NCI-H82 (cell line): ENCODE data around the gene PRDM15.

Experiments
- DNase-seq: peaks from one replicate; lab custom pipeline; 2025; lab: John Stamatoyannopoulos, UW

PRDM15 gene

DNA sequence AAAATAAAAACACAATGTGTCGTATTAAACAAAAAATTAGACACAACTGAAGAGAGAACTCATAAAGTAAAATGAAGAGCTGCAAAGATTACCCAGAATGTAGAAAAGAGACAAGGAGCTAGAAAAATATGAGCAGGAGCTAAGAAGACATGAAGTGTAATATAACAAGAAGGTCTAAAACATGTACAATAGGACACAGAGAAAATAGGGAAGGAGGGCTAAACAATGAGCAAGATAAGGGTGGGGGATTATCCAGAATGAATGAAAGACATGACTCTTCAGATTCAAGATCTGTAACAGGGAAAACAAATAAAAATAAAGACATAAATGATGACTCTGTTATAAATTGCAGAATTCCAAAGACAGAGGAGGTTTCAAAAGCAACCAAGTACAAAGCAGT, 38.3 kb downstream of the PRDM15 start:
- DNase-seq = no peak

DNA sequence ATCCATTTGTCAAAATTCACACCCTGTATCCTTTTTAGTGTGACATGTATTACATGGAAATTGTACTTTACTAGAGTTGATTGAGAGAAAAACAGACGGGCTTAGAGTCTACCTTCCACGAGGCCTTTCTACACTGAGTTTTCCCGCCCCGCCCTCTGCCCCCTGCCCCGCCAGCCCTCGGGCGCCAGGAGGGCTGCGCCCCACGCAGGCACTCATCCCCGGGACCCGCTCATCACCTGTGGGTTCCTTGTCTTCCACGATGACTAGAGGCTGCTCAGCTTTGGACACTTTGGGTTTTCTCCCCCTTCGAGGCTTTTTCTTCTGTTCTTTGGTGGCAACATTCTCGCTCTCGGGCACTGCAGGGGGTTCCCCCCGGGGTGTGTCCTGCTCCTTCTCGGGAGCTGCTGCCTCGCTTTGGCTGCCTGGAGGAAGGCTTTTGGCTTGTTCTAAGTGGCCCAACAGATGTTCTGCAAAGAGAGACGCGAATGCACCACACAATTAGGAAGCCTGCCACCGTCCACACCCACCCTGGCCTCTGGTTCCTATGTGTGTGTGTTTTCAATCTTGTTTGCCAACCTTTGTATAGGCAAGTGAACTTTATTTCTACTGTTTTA, 39.6 kb downstream of the PRDM15 start:
- no peak for DNase-seq

DNA sequence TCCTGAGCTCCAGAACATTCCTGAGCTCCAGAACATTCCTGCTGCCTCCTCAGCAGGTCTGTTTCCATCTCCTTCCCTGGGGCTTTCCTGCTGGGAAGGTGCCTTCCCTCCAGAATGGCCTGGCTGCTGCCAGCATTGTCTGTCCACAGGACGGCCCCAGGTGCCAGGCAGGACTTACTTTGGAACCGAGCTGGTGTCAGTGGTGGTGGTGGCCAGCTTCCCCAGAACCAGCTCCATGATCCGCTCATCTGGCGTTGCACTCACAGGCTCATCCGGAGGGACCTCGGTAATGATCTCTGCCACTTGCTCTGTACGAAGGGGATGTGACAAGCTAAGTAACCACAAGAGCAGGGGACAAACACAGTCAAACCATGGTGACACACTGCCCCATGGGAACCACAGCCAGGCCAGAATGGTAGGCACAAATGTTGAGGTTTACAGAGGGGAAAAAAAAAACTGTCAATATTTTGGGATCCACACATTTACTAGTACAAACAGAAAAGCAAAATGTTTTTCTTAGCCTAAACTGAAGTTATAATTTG, 41.3 kb downstream of the PRDM15 start:
- no peak for DNase-seq

DNA sequence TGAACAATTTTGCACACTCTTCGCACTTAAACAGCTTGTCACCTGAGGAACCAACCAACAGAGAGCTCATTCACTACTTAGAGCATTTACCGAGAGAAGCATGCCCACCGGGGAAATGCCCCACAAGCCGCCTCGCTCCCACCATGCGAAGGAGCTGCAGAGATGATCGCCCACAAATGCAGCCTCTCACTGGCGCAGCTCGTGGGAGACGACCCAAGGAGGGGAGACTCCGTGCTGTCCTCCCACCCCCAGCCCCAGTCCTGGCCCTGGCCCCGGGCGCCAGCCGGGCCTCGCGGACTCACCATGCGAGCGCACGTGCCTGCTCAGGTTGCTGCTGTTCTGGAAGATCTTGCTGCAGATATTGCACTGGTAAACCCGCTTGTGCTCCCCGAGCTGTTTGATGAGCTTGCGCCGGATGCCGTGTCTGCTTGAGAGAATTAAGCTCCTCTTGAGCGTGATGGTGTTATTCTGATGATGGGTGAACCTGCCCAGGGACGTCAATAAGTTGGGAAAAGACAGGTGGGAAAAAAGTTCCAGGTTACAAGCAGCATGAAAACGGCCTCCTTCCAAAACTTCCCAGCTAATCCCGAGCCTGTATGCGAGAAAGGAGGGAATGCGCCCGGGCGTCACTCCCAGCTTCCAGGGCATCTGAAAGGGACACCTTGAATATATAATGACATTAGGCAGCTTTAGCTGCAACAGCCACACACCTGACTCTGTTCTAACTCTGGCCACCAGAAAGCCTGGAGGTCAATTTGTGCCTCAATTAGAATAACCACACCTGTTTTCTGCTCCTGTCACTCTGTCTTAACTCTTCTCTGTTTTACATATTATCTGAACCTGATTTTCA, 42.8 kb downstream of the PRDM15 start:
- no peak for DNase-seq

DNA sequence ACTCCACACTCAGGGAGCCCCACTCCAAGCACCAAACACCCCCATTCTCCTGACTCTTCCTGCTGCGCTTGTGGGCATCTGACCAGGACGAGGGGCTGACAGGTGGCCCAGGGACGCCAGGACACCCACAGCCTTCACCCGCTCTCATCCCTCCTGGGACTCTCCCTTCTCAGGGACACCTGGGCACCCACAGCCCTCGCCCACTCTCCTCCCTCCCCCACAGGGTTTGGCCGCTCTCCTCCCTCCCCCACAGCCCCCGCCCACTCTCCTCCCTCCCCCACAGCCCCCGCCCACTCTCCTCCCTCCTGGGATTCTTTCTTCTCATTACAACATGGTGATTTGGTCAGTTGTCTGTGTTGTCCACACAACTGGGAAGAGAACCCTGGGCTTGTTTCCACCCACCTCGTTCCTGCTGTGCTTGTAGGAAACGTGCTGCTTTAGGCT, 43.4 kb downstream of the PRDM15 start:
- no peak for DNase-seq

DNA sequence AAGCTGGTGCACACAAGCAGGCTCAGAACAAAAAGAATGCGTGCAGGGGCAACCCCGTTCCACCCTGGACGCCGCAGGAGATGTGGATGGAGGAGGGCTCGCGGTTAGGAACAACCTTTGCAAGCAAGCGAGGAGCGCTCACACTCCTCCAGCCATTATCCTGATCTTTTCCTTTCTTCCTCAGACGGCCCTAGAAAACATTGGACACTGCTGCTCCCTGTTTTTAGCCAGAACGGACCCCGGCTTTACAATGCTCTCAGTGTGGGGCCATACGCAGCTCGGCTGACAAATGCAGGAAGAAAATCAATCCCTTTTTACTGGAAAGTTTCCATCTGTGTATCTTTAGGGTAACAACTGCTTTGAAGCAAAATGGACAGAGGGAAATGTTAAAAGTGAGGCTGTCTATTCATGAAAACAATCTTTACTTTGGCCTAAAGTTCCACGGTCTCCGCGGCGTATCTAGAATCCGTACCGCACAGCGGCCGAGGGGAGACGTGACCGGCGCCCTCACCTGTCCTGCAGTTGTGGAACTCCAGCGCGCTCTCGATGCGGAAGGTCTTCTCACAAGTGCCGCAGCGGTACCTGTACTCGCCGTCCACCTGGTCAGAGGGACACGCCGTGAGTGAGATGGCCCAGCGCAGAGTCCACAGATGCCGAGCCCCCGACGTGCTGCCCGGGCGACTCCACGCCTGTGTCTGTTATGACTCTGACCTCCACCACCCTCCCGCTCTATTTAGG, 44.0 kb downstream of the PRDM15 start:
- no peak for DNase-seq

DNA sequence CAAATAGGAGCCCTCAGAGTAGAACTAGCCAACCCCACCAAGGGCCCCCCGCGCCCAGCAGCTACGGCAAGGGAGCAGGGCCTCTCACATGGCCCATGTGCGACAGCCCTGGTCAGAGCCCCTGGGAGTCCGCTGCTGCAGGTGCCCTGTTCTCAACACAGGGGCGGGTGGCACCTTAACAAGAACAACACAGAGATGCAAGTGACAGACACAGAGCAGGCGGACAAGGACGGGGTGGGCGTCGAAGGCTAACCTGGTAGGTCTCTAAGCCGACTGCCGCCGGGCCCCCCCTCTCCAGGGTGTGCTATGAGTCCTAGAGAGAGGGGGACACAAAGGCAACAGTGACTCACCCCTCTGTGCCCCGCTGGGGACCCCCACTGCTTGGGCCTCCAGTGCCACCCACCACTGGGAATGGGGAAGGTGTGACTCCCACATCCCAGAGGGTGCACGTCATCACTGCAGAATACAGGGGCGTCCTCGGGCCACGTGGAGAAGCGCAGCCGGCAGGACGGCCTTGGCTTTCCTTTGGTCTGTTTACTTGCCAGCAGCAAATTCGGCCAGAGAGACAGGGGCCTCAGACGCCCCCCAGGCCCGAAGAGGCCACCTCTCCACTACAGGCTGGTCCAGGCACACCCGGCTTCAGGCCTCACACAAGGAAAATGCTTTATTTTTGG, 44.8 kb downstream of the PRDM15 start:
- DNase-seq = no peak

DNA sequence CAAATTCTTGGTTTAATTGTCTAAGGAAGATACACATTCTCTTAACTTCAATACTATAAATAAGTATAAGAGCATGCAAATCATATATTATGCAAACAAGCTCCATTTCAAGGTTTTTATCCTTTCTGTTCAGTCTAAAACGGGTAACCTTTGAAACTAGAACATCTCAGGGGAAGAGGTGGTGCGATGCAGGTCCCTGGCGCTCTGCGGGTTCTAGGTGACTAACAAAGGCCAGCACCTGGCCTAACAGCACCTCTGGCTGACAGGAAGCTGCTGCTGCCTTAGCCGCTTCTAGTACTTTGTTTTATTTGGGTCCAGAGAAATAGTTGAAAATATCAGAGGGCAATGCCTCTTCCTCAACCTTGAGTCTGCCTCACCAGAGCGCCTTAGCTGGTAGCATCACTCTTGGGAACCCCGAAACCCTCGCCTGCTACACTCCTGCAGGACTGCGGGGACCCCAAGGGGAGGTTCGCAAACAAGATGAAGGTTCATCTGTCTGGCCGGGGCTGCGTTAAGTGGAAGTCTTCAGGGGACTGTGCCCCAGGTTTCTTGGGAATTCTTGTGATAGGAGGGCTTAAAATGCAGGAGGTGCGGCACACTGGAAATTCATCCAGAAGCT, 45.5 kb downstream of the PRDM15 start:
- no peak for DNase-seq

DNA sequence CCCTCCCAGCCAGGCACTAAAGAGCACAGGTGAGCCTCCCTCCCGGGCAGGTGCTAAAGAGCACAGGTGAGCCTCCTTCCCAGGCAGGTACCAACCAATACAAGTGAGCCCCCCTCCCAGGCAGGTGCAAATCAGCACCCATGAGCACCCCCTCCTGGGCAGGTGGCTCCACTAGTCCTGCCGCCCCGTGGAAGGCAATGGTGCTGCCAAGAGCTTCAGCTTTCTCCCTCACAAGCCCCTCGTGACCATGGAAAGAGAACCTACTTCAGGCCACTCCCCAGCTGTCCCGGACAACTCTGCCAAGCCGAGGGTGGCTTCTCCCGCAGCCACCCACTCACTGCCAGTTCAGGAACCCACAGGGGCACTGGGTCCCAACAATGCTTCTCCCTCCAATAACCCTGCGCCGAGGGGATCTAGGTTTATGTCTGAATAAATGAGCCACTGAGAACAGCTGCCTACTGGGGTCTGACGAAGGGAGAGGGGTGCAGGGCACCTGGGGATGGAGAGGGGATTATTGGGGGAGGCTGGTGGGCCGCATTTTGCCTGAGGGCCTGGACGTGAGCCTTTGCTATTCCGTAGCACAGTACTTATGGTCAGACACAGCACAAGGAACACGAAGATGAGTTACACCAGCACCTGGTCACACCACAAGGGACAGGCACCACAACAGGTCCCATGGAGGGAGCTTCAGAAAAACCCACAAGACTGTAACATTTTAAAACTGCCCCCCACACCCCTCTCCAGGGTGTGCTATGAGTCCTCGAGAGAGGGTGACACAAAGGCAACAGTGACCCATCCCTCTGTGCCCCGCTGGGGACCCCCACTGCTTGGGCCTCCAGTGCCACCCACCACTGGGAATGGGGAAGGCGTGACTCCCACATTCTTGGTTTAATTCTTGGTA, 46.3 kb downstream of the PRDM15 start:
- no peak for DNase-seq

DNA sequence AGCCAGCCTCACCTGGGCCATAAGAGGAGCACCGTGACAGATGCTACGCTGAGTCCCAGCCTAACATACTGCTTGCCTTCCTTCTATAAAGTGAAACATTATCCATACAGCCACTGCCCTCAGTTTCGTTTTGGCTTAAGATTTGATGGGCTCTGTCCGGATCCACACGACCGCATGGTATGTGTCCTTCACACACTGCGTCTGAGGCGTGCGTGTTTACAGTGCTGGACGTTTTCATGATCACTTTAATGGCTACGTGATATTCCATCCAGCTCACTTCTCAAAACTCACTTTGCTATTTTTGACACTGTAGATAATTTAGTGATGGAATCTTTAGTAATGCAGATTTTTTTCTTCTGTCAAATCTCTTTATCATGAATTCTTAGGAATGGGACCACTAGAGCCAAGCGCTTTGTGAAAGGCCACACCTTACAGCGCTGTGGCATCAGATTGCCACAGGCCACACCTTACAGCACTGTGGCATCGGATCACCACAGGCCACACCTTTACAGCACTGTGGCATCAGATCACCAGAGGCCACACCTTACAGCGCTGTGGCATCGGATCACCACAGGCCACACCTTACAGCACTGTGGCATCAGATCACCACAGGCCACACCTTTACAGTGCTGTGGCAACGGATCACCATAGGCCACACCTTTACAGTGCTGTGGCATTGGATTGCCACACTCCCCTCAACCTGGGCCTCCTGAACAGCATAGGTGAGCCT, 47.1 kb downstream of the PRDM15 start:
- no peak for DNase-seq

DNA sequence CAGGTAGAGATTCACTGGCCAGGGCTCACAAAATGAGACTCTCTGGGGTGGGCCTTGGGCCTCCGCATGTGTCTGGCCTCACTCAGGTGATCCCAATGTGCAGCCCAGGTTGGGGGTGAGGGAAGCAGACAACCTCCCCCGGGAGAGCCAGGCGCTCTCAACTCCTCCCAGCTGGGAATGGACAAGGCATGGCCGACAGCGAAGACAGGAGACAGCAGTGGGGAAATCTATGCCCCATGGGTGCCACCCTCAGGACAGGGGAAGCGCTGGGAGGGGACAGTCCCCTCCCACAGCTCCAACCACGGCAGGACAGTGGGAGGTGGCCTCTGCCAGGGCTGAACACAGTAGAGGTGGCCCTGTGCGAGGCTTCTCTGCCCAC, 47.7 kb downstream of the PRDM15 start:
- no peak for DNase-seq

DNA sequence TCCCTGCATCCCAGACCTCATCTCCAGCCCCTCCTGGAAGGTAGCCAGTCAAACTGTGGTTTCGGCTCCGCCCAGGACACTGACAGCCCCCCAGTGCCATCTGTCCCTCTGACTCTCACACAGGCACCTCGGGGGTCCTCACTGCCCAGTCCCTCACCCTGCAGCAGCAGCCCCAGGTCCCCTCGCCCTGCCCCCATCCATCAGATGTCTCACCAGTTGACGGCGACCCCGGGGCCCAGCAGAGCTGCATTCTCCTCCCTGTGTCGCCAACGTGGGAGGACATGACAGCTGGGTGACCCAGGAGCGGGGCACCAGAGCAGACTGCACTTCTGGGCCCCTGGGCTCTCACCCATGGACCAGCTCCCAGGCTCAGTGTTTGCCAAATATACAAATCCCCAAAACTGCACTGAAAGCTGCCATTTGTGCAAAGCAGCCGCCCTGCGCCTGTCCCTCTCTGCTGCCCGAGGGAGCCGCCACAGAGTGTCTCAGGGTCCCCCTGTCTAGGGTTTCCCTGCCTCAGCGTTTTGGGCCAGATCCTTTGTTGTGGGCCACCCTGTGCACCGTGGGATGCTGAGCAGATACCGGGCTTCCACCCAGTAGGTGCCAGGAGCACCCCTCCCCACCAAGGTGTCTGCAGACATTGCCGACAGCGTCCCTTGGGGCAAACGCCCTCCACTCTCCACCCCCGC, 48.2 kb downstream of the PRDM15 start:
- DNase-seq = no peak

DNA sequence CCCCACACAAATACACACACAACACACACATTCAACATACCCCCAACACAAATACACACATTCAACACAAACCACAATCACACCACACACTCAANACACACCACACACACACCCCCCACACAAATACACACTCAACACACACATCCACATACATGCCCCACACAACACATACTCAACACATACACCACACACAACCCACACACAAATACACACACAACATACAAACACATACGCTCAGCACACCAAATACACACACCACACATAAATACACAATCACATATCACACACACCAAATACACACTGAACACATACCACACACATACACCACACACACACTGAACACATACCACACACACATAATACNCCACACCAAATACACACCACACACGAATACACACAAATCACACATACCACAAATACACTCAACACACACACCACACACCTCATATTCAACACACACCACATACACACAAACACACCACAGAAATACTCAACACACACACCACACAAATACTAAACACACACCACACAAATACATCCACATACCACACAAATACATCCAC, 48.9 kb downstream of the PRDM15 start:
- DNase-seq = no peak

DNA sequence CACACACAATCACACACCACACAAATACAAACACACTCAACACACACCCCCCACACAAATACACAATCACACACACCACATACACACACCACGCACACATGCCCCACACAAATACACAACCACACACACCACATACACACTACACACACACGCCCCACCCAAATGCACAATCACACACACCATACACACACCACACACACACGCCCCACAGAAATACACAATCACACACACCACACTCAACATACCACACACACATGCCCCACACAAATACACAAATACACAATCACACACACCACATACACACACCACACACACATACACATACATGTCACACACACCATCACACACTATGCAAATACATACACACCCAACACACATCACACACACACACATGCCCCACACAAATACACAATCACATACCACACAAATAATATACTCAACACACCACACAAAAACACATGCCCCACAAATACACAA, 50.2 kb downstream of the PRDM15 start:
- no peak for DNase-seq

DNA sequence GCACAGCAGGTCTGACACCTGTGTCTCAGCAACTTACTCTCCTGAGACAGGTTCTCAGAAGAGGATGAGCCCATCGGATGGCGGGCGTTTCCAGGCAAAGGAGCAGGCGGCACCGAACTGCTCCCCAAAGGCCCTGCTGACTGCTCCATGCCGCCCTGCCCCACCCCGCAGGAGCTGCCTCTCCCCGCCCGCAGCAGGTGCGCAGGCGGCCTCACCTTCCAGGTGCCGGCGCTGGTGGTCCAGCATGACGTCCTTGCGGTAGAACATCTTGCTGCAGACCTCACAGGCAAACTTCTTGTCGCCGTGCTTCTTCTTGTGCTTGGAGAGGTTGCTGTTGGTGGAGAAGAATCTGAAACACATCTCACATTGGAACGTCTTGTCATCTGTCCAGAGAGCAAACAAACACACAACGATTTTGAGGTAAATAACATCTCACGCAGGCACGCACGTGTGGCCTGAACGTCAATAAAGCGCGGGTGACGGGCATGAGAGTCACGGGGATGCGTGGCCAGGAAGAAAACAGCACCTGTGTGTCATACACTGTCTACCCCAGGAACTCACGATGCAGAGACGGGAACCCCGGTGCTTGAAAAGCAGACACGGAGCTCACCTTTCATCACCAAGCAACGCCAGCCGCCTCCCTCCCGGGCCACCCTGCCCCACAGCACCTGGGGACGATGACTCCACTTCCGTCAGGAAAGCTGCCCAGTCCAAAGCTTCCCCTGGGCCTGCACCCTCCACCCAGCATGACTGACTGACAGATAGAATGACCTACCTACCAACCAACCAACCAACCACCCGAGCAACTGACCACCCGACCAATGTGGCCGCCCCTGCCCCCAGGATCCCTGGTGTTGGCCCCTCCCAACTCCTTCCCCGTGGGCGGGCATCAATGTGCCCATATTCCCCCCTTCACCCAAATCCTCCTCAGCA, 50.9 kb downstream of the PRDM15 start:
- no peak for DNase-seq

DNA sequence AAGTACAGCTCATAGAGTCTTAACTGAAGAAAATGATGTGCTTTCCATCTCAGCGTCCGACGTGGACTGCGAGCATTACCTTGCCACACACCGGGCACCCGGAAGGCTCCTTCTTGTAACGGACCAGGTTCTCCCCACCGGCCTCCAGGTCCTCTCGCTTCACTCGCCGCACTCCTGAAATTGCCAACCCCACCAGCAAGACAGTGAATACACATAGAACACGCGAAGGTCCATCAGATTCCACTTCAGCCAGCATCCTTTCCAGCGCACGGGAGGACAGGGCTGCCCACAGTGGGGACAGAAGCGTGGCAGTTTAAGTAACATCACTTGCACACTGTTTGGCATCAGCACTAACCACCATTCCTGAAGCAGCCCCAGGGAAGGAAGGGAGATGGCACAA, 53.3 kb downstream of the PRDM15 start:
- DNase-seq = no peak

DNA sequence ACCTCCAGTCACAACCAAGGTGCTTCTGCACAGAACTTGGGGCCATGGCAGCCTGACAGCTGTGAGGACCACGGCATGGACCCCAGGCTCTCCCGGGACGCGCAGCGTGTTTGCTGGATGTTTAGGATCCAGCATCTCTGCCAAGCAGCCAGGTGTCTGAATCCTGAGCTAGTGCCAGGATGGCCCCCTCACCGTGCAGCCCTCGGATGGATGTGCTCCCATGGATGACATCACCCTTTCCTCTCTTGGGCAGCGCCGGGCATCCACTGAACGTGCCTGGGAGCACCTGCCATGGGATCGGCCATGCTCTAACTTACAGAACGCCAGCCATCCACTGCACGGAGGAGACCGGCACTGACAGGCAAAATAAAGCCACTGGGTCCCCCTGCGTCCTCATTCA, 53.9 kb downstream of the PRDM15 start:
- no peak for DNase-seq
